ENCODE results near the gene G3BP2. TPM values are rescaled to one million over a fixed set of nuclear protein-coding genes. Genes with fewer than 3 reads are reported as not detected.

The G3BP2 gene
- total RNA-seq, 2 experiments from 2014 or later, result 173 to 178 TPM

- POLR2A ChIA-PET, result no interaction called here
- CTCF ChIA-PET, result no interaction called here
These were observed 29.6 kb downstream of the G3BP2 start for GRCh38 chr4:75643651-75644050.

GRCh38 chr4:75639124-75639695 is 34.0 kb downstream of the G3BP2 start:
- Mint-ChIP-seq H3K27me3 (ENCODE audit: low read depth) (peaks cover 2% of the 10 kb centered on the region), H3K4me3 (no peak overlapping the region), H3K27ac (no peak overlapping the region), H3K36me3 (ENCODE audit: low read depth) (peaks cover 26% of the 10 kb centered on the region), H3K4me1 (ENCODE audit: low read depth) (peaks cover 5% of the 10 kb centered on the region), H3K9me3 (ENCODE audit: insufficient read depth) (no peaks in the 10 kb centered on the region)
- ATAC-seq (peak; percentile 23), DNase-seq (no peak)
- ChIA-PET POLR2A (no interaction called here), CTCF (interaction anchor here (0.8 to 1.1 kb wide), 2 partner anchors 8 to 85 kb away, joined by 3 read pairs; partner anchors contain the start of gene USO1)

More at GRCh38 chr4:75643651-75644050, 29.6 kb downstream of the G3BP2 start:
- peaks cover 15% of the 10 kb centered on the region for H3K4me1 Mint-ChIP-seq (ENCODE audit: low read depth)
- ATAC-seq, result no peak
- H3K27me3 Mint-ChIP-seq (ENCODE audit: low read depth), result no peaks in the 10 kb centered on the region
- no peaks in the 10 kb centered on the region for H3K9me3 Mint-ChIP-seq (ENCODE audit: insufficient read depth)
- peaks cover 63% of the 10 kb centered on the region for H3K36me3 Mint-ChIP-seq (ENCODE audit: low read depth)
- H3K27ac Mint-ChIP-seq, result no peak overlapping the region
- no peak for DNase-seq
- no peak overlapping the region for H3K4me3 Mint-ChIP-seq

GRCh38 chr4:75637827-75638226 is 35.4 kb downstream of the G3BP2 start:
- peaks cover 9% of the 10 kb centered on the region for H3K4me1 Mint-ChIP-seq (ENCODE audit: low read depth)
- CTCF ChIA-PET, result no interaction called here
- peaks cover 17% of the 10 kb centered on the region for H3K36me3 Mint-ChIP-seq (ENCODE audit: low read depth)
- ATAC-seq, result no peak
- no peak for DNase-seq
- no peaks in the 10 kb centered on the region for H3K9me3 Mint-ChIP-seq (ENCODE audit: insufficient read depth)
- POLR2A ChIA-PET, result no interaction called here
- no peak overlapping the region for H3K27ac Mint-ChIP-seq
- H3K4me3 Mint-ChIP-seq, result no peak overlapping the region
- H3K27me3 Mint-ChIP-seq (ENCODE audit: low read depth), result peaks cover 2% of the 10 kb centered on the region

DNA sequence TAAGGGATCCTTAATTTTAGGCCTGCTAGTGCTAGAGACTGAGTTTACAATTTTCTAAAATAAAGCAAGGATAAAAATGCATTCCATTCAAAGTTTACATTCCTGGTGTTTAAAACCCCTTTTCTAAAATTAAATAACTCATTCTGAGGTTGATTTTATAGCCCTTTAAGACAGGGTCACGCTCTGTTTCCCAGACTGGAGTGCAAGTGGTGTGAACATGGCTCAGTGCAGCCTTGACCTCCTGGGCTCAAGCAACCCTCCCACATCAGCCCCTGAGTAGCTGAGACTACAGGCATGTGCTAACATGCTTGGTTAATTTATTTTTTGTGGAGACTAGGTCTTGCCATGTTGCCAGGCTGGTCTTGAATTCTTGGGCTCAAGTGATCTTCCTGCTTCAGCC is 36.0 kb downstream of the G3BP2 start:
- no peak overlapping the region for H3K4me3 Mint-ChIP-seq
- ChIA-PET CTCF (no interaction called here), POLR2A (no interaction called here)
- H3K36me3 Mint-ChIP-seq (ENCODE audit: low read depth), result peaks cover 14% of the 10 kb centered on the region
- H3K27ac Mint-ChIP-seq, result no peak overlapping the region
- ATAC-seq, result no peak
- H3K27me3 Mint-ChIP-seq (ENCODE audit: low read depth), result peaks cover 2% of the 10 kb centered on the region
- H3K4me1 Mint-ChIP-seq (ENCODE audit: low read depth), result peaks cover 9% of the 10 kb centered on the region
- no peaks in the 10 kb centered on the region for H3K9me3 Mint-ChIP-seq (ENCODE audit: insufficient read depth)
- no peak for DNase-seq

DNA sequence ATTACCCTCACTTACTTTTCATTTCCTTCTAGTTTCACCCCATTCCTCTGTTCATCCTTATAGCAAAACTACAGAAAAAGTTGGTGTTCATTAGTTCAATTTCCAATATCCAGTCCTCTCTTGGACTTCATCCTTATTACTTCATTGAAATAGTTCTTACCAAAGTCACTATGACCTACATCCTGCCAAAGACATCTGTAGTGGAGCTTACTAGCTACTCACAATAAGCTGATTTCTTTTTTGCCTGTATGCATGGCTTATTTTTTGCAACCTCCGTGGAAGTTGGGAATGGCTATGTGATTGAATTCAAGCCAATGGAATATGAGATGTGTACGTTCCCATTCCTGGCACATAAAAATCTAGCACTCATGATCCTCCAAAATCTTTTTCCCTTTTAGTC is 38.3 kb downstream of the G3BP2 start:
- peaks cover 20% of the 10 kb centered on the region for H3K4me1 Mint-ChIP-seq (ENCODE audit: low read depth)
- DNase-seq (no peak), ATAC-seq (no peak)
- H3K27ac Mint-ChIP-seq, result no peak overlapping the region
- POLR2A ChIA-PET, result no interaction called here
- no peaks in the 10 kb centered on the region for H3K9me3 Mint-ChIP-seq (ENCODE audit: insufficient read depth)
- no peak overlapping the region for H3K4me3 Mint-ChIP-seq
- CTCF ChIA-PET, result no interaction called here
- peaks cover 2% of the 10 kb centered on the region for H3K27me3 Mint-ChIP-seq (ENCODE audit: low read depth)
- H3K36me3 Mint-ChIP-seq (ENCODE audit: low read depth), result peaks cover 4% of the 10 kb centered on the region

DNA sequence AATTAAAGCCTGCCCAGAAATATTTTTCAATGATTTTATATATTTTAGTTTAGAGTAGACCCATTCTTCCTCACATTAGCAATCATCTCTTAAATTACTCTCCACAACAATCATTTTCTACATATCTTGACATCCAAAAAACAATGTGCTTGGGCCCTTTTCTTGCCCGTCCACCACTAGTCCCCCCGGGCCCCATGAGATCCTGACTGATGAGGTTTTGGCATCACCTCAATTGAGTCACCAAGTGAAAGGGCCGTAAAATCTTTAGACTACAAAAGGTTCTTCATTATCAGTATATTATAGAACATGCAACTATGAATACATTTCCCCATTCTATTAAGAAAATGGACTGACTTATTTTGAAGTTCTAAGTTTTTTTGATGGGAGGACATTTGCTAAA is 38.9 kb downstream of the G3BP2 start:
- Mint-ChIP-seq H3K27me3 (ENCODE audit: low read depth) (peaks cover 2% of the 10 kb centered on the region), H3K36me3 (ENCODE audit: low read depth) (no peaks in the 10 kb centered on the region), H3K27ac (no peak overlapping the region), H3K4me3 (no peak overlapping the region), H3K9me3 (ENCODE audit: insufficient read depth) (no peaks in the 10 kb centered on the region), H3K4me1 (ENCODE audit: low read depth) (peaks cover 23% of the 10 kb centered on the region)
- ChIA-PET POLR2A (no interaction called here), CTCF (no interaction called here)
- DNase-seq, result no peak
- ATAC-seq, result no peak

DNA sequence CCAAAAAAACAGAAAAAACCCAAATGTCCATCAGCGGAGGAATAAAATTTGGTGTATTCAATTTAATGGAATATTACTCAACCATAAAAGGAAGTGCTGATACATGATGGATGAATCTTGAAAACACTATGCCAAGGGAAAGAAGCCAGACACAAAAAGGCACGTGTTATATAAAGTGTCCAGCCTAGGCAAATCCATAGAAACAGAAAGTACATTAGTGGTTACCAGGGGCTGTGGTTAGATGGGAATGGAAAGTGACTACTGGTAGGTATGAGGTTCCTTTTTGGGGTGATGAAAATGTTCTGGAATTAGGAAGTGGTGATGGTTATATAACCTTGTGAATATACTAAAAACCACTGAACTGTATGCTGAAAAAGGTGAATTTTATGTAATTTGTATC is 39.4 kb downstream of the G3BP2 start:
- H3K36me3 Mint-ChIP-seq (ENCODE audit: low read depth), result no peaks in the 10 kb centered on the region
- ChIA-PET CTCF (no interaction called here), POLR2A (no interaction called here)
- no peak overlapping the region for H3K27ac Mint-ChIP-seq
- no peaks in the 10 kb centered on the region for H3K9me3 Mint-ChIP-seq (ENCODE audit: insufficient read depth)
- H3K4me1 Mint-ChIP-seq (ENCODE audit: low read depth), result peaks cover 25% of the 10 kb centered on the region
- DNase-seq (no peak), ATAC-seq (no peak)
- peaks cover 2% of the 10 kb centered on the region for H3K27me3 Mint-ChIP-seq (ENCODE audit: low read depth)
- no peak overlapping the region for H3K4me3 Mint-ChIP-seq

DNA sequence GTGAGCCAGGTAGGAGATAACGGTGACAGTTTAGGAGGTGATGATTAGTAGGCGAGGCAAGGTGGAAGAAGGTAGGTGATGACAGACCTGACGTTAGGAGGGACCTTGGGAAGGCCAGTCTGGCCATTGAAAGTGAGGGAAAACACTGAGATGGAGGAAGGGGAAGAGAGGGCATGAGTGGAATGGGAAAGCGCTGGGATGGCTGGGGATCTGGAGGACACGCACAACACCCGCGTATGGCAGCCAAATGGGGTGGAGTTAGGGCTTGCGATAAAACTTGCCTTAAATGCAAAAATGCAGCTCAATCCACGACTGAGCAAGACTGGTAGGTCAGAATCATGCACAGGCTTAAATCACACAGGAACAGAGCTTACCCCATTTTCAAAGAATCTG is 42.3 kb downstream of the G3BP2 start:
- Mint-ChIP-seq H3K36me3 (ENCODE audit: low read depth) (no peaks in the 10 kb centered on the region), H3K27me3 (ENCODE audit: low read depth) (peaks cover 1% of the 10 kb centered on the region), H3K27ac (peak overlapping the region; percentile 62), H3K4me3 (peak overlapping the region; percentile 79), H3K4me1 (ENCODE audit: low read depth) (peaks cover 25% of the 10 kb centered on the region), H3K9me3 (ENCODE audit: insufficient read depth) (no peaks in the 10 kb centered on the region)
- ChIA-PET POLR2A (no interaction called here), CTCF (interaction anchor here (0.8 to 1.5 kb wide), 2 partner anchors 93 kb away, joined by 6 to 7 read pairs; partner anchors contain the start of gene USO1)
- DNase-seq (no peak), ATAC-seq (no peak)

- H3K9me3 Mint-ChIP-seq (ENCODE audit: insufficient read depth), result no peaks in the 10 kb centered on the region
- ATAC-seq, result peak; percentile 99
- peak within 1 kb of the TSS; percentile 79 for H3K4me3 Mint-ChIP-seq
- CTCF ChIA-PET, result interaction anchor here (0.7 to 0.8 kb wide), 2 partner anchors 16 to 93 kb away, joined by 3 to 6 read pairs; partner anchors contain the start of gene USO1
- POLR2A ChIA-PET, result interaction anchor here (0.9 kb wide), 1 partner anchor 38 kb away, joined by 3 read pairs; no protein-coding TSS in a partner anchor
- H3K27ac Mint-ChIP-seq, result peak within 1 kb of the TSS; percentile 62
- H3K36me3 Mint-ChIP-seq (ENCODE audit: low read depth), result no peaks in the 10 kb centered on the region
- H3K4me1 Mint-ChIP-seq (ENCODE audit: low read depth), result peaks cover 25% of the 10 kb centered on the region
- H3K27me3 Mint-ChIP-seq (ENCODE audit: low read depth), result peaks cover 2% of the 10 kb centered on the region
- DNase-seq, result peak; percentile 93
These were observed 42.9 kb downstream of the G3BP2 start, which contains the start of gene CDKL2 for GRCh38 chr4:75630174-75630936. Gene CDKL2 (minus strand): TSS chr4:75630528. CDS start chr4:75625988, 4,540 bp downstream.

DNA sequence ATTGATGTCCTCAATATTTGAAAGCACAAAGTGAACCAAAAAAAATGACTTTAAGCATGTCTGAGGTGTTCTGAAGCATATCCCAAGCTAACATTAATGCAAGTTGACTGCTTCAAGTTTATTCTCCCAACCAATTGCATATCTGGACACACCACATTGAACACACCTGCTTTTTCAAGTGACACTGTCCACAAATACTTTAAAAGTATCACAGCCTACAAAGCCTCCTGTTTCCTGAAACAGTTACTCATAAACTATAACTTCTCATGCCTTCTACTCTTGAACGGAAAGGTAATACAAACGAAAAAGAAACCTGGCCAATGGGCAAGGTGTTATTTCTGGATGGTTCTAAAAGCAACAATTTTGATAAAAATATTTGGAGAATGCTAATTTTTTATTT is 44.0 kb downstream of the G3BP2 start:
- Mint-ChIP-seq H3K9me3 (ENCODE audit: insufficient read depth) (no peaks in the 10 kb centered on the region), H3K27ac (no peak overlapping the region), H3K36me3 (ENCODE audit: low read depth) (no peaks in the 10 kb centered on the region), H3K4me1 (ENCODE audit: low read depth) (peaks cover 24% of the 10 kb centered on the region), H3K27me3 (ENCODE audit: low read depth) (peaks cover 2% of the 10 kb centered on the region), H3K4me3 (peak overlapping the region; percentile 1)
- CTCF ChIA-PET, result interaction anchor here (0.7 kb wide), 2 partner anchors 18 to 27 kb away, joined by 3 read pairs; no protein-coding TSS in a partner anchor
- DNase-seq (no peak), ATAC-seq (no peak)
- POLR2A ChIA-PET, result no interaction called here

DNA sequence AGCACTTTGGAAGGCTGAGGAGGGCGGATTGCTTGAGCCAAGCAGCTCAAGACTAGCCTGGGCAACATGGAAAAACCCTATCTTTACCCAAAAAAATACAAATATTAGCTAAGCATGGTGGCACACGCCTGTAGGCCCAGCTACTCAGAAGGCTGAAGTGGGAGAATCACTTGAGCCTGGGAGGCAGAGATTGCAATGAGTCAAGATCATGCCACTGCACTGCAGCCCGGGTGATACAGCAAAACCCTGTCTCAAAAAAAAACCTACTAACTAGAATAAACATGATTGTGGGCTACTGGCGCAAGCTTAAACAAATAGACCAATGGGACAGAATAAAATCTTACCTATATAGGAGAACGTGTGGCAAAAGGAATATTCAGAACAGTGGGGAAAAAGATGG is 50.2 kb downstream of the G3BP2 start:
- CTCF ChIA-PET, result interaction anchor here (0.7 kb wide), 1 partner anchor 46 kb away, joined by 3 read pairs; no protein-coding TSS in a partner anchor
- POLR2A ChIA-PET, result no interaction called here

GRCh38 chr4:75621715-75622114 is 51.5 kb downstream of the G3BP2 start:
- Mint-ChIP-seq H3K27me3 (ENCODE audit: low read depth) (peaks cover 2% of the 10 kb centered on the region), H3K9me3 (ENCODE audit: insufficient read depth) (no peaks in the 10 kb centered on the region), H3K4me3 (no peak overlapping the region), H3K4me1 (ENCODE audit: low read depth) (no peaks in the 10 kb centered on the region), H3K36me3 (ENCODE audit: low read depth) (no peaks in the 10 kb centered on the region), H3K27ac (no peak overlapping the region)
- ATAC-seq (no peak), DNase-seq (no peak)
- CTCF ChIA-PET, result no interaction called here
- POLR2A ChIA-PET, result no interaction called here

More for the DNA sequence above, 50.2 kb downstream of the G3BP2 start:
- no peak overlapping the region for H3K4me3 Mint-ChIP-seq
- ATAC-seq (no peak), DNase-seq (no peak)
- H3K36me3 Mint-ChIP-seq (ENCODE audit: low read depth), result no peaks in the 10 kb centered on the region
- H3K4me1 Mint-ChIP-seq (ENCODE audit: low read depth), result no peaks in the 10 kb centered on the region
- H3K27ac Mint-ChIP-seq, result no peak overlapping the region
- H3K27me3 Mint-ChIP-seq (ENCODE audit: low read depth), result peaks cover 2% of the 10 kb centered on the region
- H3K9me3 Mint-ChIP-seq (ENCODE audit: insufficient read depth), result no peaks in the 10 kb centered on the region

All from activated CD8-positive, alpha-beta T cell treated with anti-CD3 and anti-CD28 coated beads, Interleukin-2, amount 10 ng/mL, durations not matched to agents 7 days and 5 days (primary cell).